ENCODE data around the gene FUT6. TPM values are rescaled to one million over a fixed set of nuclear protein-coding genes. Genes with fewer than 3 reads are reported as not detected.
"Not testable (repeated sequence)": the region's sequence is repeated elsewhere in the genome, so short reads cannot be mapped to it uniquely, and the experiment has no call there.

The FUT6 gene, protein sequence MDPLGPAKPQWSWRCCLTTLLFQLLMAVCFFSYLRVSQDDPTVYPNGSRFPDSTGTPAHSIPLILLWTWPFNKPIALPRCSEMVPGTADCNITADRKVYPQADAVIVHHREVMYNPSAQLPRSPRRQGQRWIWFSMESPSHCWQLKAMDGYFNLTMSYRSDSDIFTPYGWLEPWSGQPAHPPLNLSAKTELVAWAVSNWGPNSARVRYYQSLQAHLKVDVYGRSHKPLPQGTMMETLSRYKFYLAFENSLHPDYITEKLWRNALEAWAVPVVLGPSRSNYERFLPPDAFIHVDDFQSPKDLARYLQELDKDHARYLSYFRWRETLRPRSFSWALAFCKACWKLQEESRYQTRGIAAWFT
- 4.7 TPM for total RNA-seq

- DNase-seq (ENCODE audit: low spot score) = no peak
Observed at GRCh38 chr19:5839065-5840017, at the start of gene FUT6. TSS of gene FUT6 (minus strand) at chr19:5839702. CDS start at chr19:5832567, 7,135 bp downstream.

DNA sequence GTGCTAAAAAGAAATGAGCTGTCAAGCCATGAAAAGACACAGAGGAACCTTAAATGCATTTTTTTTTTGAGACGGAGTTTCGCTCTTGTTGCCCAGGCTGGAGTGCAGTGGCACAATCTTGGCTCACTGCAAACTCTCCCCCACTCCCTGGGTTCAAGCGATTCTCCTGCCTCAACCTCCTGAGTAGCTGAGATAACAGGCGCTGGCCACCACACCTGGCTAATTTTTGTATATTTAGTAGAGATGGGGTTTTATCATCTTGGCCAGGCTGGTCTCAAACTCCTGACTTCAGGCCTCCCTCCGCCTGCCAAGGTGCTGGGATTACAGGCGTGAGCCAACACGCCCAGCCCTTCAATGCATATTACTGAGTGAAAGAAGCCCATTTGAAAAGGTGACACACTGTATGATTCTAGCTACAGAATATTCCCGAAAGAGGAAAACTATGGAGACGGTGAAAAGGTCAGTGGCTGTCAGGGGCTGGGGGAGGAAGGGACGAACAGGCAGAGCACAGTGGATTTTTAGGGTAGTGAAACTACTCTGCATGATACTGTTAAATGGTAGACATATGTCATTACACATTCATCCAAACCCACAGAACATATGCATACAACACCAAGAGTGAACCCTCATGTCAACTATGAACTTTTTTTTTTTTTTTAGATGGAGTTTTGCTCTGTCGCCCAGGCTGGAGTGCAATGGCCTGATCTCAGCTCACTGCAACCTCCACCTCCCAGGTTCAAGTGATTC is 44.7 kb upstream of the FUT6 start:
- DNase-seq (ENCODE audit: low spot score) = not testable (repeated sequence)

DNA sequence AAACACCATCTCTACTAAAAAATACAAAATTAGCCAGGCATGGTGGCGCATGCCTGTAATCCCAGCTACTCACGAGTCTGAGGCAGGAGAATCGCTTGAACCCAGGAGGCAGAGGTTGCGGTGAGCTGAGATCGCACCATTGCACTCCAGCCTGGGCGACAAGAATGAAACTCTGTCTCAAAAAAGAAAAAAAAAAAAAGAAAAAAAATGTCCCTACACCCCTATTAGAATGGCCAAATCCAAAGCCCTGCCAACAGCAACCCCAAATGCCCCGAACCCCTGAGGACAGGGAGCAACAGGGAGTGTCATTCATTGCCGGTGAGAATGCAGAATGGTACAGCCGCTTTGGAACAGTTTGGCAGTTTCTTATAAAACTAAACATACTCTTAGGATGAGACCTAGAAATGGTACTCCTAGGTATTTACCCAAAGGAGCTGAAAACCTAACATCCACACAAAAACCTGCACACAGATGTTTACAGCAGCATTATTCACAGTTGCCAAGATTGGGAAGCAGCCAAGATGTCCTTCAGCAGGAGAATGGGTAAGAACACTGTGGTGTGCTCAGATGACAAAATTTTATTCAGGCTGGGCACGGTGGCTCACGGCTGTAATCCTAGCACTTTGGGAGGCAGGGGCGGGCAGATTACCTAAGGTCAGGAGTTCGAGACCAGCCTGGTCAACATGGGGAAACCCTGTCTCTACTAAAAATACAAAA is 43.8 kb upstream of the FUT6 start:
- not testable (repeated sequence) for DNase-seq (ENCODE audit: low spot score)

DNA sequence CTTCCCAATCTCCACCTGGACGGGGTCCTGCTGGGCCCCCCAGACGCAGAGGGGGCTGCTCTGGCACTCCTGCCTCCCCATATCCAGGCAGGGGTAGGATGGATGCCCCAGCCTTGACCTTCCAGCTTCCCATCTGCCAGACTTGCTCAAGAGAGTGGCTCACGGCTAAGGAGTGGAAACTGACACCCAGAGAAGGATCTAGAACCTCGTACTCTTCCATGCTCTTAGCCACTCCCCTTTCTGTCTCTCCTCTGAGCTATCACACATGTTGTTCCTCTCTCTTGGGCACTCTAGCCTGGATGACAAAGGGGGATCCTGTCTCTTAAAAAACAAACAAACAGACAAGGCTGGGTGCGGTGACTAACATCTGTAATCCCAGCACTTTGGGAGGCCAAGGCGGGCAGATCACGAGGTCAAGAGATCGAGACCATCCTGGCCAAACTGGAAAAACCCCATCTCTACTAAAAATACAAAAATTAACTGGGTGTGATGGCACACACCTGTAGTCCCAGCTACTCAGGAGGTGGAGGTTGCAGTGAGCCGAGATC is 43.0 kb upstream of the FUT6 start:
- DNase-seq (ENCODE audit: low spot score) = no peak

DNA sequence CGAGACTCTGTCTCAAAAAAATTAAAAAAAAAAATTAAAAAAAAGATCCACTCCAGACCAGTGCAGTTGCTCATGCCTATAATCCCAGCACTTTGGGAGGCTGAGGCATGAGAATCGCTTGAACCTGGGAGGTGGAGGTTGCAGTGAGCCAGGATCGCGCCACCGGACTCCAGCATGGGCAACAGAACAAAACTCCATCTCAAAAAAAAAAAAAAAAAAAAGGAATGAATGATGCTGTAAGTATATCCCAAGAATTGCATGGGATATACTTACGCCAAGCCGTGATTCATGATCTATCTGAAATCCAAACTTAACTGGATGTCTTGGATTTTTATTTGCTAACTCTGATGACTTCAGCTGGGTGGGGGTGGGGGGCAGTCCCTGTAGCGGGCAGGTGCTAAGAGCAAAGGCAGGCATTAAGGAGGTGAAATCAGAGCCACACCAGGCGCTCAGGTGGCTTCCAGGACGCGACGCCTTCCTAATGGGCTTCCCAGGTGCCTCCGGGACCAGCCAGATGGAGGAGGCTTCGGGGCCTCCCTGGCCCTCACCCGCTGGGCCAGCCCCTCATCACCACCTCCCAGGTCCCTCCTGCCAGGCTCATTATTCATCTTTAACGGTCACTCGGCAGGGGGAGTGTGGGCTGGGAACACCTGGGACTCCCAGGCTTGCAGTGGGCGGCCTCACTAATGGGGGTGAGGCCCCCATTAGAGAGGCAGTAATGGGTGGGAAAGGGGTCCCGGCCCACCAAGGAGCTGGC is 42.2 kb upstream of the FUT6 start:
- DNase-seq (ENCODE audit: low spot score) = no peak

GRCh38 chr19:5880604-5881078 is 41.1 kb upstream of the FUT6 start:
- DNase-seq (ENCODE audit: low spot score) = peak; percentile 88

DNA sequence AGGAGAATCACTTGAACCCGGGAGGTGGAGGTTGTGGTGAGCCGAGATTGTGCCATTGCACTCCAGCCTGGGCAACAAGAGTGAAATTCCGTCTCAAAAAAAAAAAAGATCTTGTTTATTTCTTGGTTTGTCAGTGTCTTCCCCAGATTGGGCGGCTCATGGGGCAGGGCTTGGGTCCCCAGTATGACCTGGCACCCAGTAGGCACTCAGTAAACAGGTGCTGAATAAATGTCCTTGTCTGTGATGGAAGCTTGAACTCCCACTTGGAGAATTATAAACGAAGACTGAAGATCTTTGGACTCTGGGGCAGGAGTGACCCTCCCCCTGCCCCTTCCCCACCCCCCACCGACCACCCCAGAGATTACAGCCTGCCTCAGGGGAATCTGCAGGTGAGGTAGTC is 40.7 kb upstream of the FUT6 start:
- no peak for DNase-seq (ENCODE audit: low spot score)

DNA sequence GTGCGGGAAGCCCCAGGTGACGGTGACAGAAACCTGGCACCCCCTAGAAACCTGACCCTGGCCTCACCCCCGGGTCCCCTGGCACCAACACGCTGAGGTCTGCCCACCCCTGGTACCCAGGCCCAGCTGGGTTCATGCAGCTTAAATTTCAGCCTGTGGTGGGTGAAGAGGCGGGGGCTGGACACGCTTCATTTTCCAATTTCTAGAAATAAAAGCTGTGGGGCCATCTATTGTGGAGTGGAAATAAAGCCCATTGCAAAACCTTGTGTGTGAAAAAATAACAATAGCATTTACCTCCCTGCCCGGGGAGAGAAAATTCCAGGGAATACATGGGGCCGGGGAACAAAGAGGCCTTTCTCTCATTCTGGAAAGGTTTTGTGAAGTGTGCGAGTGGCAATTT is 38.4 kb upstream of the FUT6 start:
- DNase-seq (ENCODE audit: low spot score) = no peak

DNA sequence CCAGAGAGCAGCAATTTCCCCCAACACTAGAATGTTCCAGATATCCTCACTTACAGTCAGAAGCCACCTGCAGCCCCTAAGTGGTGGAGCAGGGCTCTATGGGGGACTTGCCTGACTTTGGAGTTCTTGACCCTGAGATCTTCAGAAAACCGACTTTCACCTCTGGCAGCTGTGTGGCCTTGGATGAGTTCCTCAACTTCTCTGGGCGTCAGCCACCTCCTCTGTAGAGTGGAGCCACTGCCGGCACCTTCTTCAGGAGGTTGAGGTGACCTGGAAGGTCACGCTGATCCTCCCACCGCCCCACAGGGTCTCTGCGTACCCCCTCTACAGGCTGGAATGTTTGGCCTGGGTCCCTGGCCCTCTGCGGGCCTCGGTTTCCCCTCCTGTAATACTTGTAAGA is 37.9 kb upstream of the FUT6 start:
- no peak for DNase-seq (ENCODE audit: low spot score)

GRCh38 chr19:5874496-5874895 is 35.0 kb upstream of the FUT6 start:
- not testable (repeated sequence) for DNase-seq (ENCODE audit: low spot score)

DNA sequence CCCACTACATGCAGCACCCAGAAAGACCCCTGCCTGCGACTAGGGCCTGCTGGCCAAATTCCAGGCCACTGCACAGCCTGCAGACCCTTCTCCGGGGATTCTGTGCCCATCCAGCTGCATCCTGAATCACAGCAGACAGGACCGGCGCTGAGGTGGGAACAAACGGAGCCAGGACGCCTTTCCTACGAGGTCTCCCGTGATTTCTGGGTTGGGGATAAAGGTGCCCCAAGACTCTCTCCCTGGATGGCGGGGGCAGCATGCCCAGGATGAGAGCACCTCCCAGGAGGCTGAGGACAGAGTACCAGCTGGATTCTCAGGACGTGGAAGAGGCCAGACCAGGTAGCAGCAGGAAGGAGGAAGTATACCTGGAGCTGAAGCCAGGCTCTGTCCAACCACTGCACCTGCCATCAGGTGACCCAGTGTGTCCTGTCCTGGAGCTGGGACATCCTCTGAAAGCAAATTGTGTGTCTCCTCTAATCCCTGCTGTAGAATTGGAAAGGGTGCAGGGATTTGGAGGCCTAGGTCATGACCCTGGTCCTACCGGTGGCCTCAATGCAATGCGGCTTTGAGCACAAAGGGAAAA is 34.2 kb upstream of the FUT6 start:
- DNase-seq (ENCODE audit: low spot score) = no peak

DNA sequence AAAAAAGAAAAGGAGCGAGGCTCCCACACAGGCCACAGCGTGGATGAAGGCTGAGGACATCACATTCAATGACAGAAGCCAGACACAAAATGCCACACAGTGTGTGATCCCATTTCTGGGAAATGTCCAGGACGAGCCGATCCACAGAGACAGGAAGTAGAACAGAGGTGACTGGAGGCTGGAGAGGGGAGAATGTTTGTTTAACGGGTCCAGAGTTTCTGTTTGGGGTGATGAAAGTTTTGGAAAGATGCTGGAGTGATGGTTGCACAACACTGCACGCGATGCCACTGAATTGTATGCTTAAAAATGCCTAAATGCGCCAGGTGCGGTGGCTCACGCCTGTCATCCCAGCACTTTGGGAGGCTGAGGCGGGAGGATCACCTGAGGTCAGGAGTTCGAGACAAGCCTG is 31.5 kb upstream of the FUT6 start:
- no peak for DNase-seq (ENCODE audit: low spot score)

- DNase-seq (ENCODE audit: low spot score) = no peak
Observed at GRCh38 chr19:5867201-5868136, 28.0 kb upstream of the FUT6 start.

DNA sequence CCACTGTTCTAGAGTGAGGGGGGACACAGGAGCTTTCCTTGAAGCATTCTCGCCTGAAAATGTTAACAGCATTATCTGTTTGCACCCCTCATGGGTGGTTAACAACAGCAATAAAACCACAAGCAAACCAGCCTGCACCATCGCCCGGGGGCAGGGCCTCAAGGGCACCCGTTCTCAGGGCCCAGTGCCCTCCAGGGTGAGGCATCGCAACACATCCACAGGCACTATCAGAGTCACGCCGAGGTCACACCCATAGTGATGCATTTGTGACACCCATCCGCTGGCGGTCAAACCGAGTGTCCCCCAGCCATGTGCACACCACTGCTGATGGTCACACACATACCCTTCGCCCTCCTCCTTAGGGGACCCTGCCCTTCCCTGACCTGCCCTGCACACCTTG is 26.3 kb upstream of the FUT6 start:
- no peak for DNase-seq (ENCODE audit: low spot score)

- DNase-seq (ENCODE audit: low spot score) = no peak
Observed at GRCh38 chr19:5864725-5865486, 25.4 kb upstream of the FUT6 start.

GRCh38 chr19:5864013-5864720 is 24.7 kb upstream of the FUT6 start:
- no peak for DNase-seq (ENCODE audit: low spot score)

DNA sequence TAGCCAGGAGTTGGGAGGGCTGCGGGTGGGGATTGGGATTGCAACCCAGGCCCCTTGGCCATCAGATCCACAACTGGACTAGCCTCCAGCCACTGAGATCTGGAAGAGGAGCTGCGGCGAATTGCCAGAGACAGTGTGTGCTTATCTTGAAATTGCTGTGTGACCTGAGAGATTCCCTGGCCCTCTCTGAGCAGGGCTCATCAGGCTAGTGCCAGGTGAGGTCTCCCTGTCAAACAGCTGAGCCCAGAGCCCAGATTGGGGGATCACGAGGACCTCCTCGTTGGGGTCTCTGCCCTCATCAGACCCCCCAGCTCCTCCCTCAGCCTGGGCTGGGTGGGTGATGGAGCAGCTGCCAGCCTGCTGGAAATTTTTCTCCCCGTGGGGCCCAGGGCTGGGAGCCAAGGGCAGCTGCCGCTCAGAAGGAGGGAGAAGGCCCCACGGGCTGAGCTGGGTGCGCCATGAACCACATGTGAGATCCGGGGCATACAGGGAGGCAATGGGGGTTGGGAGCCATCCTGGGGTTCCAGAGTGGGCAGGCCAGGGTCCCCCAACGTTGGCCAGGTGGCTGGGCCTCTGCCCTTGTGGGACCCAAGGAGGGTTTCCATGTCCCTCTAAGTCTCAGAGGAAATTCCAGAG is 23.6 kb upstream of the FUT6 start:
- DNase-seq (ENCODE audit: low spot score) = no peak

Data from ureter (tissue), 1 donor.